ENCODE data around the gene PRKACG. TPM values are rescaled to one million over a fixed set of nuclear protein-coding genes. Genes with fewer than 3 reads are reported as not detected.

PRKACG gene
- not detected for total RNA-seq

DNA sequence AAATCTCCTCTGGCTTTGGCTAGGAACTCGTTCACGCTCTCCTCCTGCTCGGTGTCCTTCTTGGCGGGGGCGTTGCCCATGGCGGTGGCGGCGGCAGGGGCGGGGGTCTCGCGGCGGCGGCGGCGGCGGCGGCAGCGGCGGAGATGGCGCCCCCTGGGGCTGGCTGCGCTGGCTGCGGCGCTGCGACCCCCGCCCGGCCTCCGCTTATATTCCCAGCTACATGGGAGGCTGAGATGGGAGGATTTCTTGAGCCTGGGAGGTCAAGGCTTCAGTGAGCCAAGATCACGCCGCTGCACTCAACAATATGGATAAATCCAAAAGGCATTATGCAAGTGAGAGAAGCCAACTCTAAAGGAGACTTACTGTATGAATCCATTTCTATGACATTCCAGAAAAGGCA lies at the start of gene PRKACG:
TSS of gene PRKACG (minus strand) at position 101 of the 400 bp plus-strand sequence. CDS start at position 80, 21 bp downstream.
- WGBS, 2 donors = 96% methylated on average over 11 to 29 of the region's 29 CpGs
- ATAC-seq = no peak
- H3K36me3 ChIP-seq (replicated peaks in 1 of 2; ENCODE audit: insufficient read depth in 1 of 2, low read depth in 2 of 2) = no peaks in the 10 kb centered on the region
- no peak within 1 kb of the TSS for H3K27ac ChIP-seq
- DNase-seq = no peak
- intact Hi-C loops (cut with DNase I) = no loop called here
- H3K4me3 ChIP-seq = no peak within 1 kb of the TSS
- H3K27me3 ChIP-seq = no peaks in the 10 kb centered on the region
- H3K9me3 ChIP-seq = no peaks in the 10 kb centered on the region
- TF ChIP-seq, protein P1, sequence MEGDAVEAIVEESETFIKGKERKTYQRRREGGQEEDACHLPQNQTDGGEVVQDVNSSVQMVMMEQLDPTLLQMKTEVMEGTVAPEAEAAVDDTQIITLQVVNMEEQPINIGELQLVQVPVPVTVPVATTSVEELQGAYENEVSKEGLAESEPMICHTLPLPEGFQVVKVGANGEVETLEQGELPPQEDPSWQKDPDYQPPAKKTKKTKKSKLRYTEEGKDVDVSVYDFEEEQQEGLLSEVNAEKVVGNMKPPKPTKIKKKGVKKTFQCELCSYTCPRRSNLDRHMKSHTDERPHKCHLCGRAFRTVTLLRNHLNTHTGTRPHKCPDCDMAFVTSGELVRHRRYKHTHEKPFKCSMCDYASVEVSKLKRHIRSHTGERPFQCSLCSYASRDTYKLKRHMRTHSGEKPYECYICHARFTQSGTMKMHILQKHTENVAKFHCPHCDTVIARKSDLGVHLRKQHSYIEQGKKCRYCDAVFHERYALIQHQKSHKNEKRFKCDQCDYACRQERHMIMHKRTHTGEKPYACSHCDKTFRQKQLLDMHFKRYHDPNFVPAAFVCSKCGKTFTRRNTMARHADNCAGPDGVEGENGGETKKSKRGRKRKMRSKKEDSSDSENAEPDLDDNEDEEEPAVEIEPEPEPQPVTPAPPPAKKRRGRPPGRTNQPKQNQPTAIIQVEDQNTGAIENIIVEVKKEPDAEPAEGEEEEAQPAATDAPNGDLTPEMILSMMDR (IDR thresholded peaks at IDR 0.05) = no peak
- no peak for TF ChIP-seq POLR2A (IDR thresholded peaks at IDR 0.05)
- no peaks in the 10 kb centered on the region for H3K4me1 ChIP-seq

GRCh38 chr9:69062195-69062594 lies 48.3 kb upstream of the PRKACG start:
- Histone ChIP-seq H3K9me3 (no peaks in the 10 kb centered on the region), H3K4me3 (no peak overlapping the region), H3K4me1 (no peaks in the 10 kb centered on the region), H3K27me3 (no peaks in the 10 kb centered on the region), H3K36me3 (replicated peaks in 1 of 2; ENCODE audit: insufficient read depth in 1 of 2, low read depth in 2 of 2) (no peaks in the 10 kb centered on the region), H3K27ac (no peak overlapping the region)
- WGBS, 2 donors = 98 to 100% methylated on average over 5 of the region's 5 CpGs
- no peak for TF ChIP-seq POLR2A (IDR thresholded peaks at IDR 0.05)
- TF ChIP-seq, protein P1 (IDR thresholded peaks at IDR 0.05) = no peak
- intact Hi-C loops (cut with DNase I) = no loop called here
- DNase-seq (no peak), ATAC-seq (no peak)

DNA sequence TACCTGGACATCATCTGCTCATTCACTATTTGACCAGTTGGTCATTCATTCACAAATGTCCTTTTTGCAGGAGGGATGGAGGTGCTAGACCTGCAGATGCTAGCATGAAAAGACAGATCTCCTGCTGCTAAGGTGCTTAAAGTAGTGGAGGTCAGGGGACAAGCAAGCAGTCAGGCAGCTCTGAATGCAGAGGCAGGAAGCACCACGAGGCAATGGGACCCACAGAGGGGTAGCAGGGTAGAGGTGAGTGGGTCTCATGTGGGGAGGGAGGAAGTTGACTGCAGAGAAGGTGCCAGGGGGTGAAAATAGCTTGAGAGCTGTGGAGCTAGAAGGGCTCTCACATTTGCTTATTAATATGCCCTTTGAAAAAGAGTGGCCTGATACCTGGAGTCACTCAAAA lies 46.9 kb upstream of the PRKACG start:
- no peaks in the 10 kb centered on the region for H3K9me3 ChIP-seq
- ATAC-seq (no peak), DNase-seq (no peak)
- no peaks in the 10 kb centered on the region for H3K36me3 ChIP-seq (replicated peaks in 1 of 2; ENCODE audit: insufficient read depth in 1 of 2, low read depth in 2 of 2)
- no peak overlapping the region for H3K4me3 ChIP-seq
- no peak overlapping the region for H3K27ac ChIP-seq
- intact Hi-C loops (cut with DNase I) = no loop called here
- WGBS, 2 donors = 20 to 36% methylated on average over 1 of the region's 1 CpG
- H3K27me3 ChIP-seq = no peaks in the 10 kb centered on the region
- TF ChIP-seq, protein P1 (IDR thresholded peaks at IDR 0.05) = no peak
- TF ChIP-seq POLR2A (IDR thresholded peaks at IDR 0.05) = no peak
- no peaks in the 10 kb centered on the region for H3K4me1 ChIP-seq

DNA sequence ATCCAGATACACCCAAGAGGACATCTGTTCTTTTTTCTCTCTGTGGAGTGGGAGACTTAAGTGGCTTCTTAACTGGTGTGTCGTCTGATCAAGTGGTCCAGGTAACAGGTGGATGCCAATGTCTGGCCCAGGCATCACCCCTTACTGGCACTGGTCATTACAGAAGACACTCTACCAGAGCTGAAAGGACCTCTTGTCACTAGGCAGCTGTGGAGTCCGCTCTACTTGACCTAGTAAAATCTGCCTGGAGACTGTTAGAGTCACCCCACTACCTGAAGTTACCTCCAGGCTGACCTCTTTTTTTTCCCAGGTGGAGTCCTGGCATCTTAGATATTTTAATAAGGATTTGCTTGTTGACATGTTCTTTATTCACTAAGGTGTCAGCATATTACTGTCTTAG lies 44.2 kb upstream of the PRKACG start:
- 96 to 100% methylated on average over 2 of the region's 2 CpGs for WGBS, 2 donors
- TF ChIP-seq POLR2A (IDR thresholded peaks at IDR 0.05) = no peak
- TF ChIP-seq, protein P1 (IDR thresholded peaks at IDR 0.05) = no peak
- DNase-seq = no peak
- no peak overlapping the region for H3K27ac ChIP-seq
- H3K4me1 ChIP-seq = no peaks in the 10 kb centered on the region
- no peak for ATAC-seq
- no peaks in the 10 kb centered on the region for H3K9me3 ChIP-seq
- H3K4me3 ChIP-seq = no peak overlapping the region
- H3K36me3 ChIP-seq (replicated peaks in 1 of 2; ENCODE audit: insufficient read depth in 1 of 2, low read depth in 2 of 2) = no peaks in the 10 kb centered on the region
- H3K27me3 ChIP-seq = no peaks in the 10 kb centered on the region
- intact Hi-C loops (cut with DNase I) = no loop called here

- TF ChIP-seq, protein P1 (IDR thresholded peaks at IDR 0.05) = no peak
- no peak for TF ChIP-seq POLR2A (IDR thresholded peaks at IDR 0.05)
- H3K4me3 ChIP-seq = no peak overlapping the region
- WGBS, 2 donors = 81 to 89% methylated on average over 4 of the region's 4 CpGs
- no peaks in the 10 kb centered on the region for H3K27me3 ChIP-seq
- DNase-seq (no peak), ATAC-seq (no peak)
- no peak overlapping the region for H3K27ac ChIP-seq
- intact Hi-C loops (cut with DNase I) = no loop called here
- H3K9me3 ChIP-seq = no peaks in the 10 kb centered on the region
- H3K36me3 ChIP-seq (replicated peaks in 1 of 2; ENCODE audit: insufficient read depth in 1 of 2, low read depth in 2 of 2) = no peaks in the 10 kb centered on the region
- no peaks in the 10 kb centered on the region for H3K4me1 ChIP-seq
Observed at GRCh38 chr9:69056191-69056815, 42.4 kb upstream of the PRKACG start.
